CD4-positive, alpha-beta T cell treated with Interleukin-15 for 1 hour (primary cell): ENCODE data around the gene ZKSCAN3.
A peak's percentile ranks its signal among the peaks of the same experiment; 100 is the strongest.
"Not testable (repeated sequence)": the region's sequence is repeated elsewhere in the genome, so short reads cannot be mapped to it uniquely, and the experiment has no call there.

Source experiments
- DNase-seq: peaks from one replicate; pipeline ENCODE4 v3.0.0-alpha.2; 2020

Gene ZKSCAN3

DNA sequence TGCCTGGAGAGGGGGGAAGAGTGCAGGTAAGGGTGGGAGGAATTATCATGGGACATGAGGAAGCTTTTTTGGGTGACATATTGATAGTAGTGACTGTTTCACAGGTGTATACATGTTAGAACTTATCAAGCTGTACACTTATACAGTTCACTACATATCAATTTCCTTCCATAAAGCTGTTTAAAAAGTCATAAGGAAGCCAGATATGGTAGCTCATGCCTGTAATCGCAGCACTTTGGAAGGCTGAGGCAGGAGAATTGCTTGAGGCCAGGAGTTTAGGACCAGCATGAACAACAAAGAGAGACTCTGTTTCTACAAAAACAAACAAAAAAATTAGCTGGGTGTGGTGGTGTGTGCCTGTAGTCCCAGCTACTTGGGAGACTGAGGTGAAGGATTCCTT is 28.1 kb downstream of the ZKSCAN3 start:
- no peak for DNase-seq

DNA sequence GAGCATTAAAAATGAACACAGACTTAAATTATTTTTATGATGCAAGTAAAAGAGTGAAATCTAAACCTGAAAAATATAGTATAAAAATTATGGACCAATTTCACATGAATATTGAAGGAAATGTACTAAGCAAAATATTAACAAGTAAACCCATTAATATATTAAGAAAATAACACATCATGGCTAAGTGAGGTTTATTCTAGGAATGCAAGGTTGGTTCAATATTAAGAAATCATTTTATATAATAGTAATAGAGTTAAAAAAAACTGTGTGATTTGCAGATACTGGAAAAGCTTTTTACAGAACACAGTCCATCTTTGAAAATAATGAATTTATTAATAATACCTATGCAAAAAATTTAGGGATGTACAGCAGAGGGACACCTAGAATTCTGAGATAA is 28.9 kb downstream of the ZKSCAN3 start:
- DNase-seq, result no peak

DNA sequence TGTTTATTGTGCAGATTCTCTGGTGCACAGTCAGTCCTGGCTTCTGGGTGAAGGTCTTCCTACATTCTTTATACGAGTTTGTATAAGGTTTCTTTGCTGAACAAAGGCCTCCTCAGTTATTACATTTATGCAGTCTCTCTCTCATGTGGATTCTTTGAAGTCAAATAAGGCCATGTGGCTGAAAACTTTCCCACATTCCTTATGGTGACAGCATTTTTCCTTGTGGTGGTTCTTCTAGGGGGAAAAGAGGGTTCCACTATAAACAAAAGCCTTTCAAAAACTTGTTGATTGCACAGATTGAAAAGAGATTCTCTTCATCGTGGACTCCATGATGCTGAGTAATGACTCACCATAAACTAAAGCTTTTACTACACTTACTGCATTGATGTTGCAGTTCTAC is 30.6 kb downstream of the ZKSCAN3 start:
- DNase-seq, result no peak

DNA sequence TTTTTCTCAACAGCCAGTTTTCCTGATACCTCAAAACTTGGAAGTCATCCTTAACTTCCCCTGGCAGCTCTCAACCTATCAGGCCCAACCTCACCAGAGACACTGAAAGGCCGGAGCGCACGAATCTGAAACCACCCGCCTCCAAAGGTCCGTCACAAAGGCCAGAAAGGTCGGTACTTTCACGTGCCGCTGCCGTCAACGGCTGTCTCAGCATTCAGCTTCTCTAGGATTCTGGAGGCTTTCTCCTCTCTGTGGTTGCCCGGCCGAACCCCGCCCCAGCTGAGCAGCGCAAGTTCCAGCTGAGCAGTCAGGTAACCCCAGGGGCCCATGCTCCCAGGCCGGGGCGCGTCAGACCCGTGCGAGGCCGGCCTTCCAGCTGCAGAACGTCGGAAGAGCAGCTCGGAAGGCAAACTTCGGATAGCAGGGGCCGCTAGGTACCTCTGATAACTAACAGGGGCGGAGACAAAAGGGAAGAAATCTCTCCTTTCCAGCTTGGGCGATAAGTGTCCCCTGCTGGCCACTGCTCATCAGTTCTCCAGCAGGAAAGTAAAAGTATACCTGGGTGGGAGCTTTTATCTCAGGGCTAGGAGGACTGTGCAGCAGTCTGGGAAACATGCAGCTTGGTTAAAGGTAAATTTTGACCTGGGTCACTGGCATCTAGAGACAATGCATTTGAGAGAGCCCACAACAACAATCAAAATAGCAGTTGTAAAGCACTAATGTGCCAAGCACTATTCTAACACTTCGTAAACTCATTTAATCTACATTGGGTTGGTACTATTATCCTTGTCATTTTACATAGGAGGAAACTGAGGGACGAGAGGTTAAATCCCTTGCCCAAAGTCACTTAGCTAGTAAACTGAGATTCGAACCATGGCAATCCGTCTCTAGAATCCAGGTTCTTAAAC is 33.7 kb downstream of the ZKSCAN3 start:
- peak; percentile 80 for DNase-seq

DNA sequence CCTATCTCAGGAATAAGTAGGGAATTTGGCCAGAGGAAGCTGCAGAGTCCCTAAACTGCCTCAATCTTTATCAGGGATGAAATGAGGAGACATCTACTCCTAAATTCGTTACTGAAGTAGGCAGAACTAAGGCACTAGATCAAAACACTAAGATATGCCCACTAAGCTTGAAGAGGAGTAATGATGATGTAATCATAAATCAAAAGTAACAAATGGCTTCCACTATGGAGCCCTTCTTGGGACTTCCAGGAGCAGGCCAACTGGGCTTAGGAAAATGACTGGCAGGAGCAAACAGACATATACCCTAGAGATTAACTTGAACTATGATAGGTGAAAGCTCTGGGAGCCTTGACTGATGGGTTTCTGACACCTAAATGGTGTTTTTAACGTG is 34.4 kb downstream of the ZKSCAN3 start:
- DNase-seq, result no peak

DNA sequence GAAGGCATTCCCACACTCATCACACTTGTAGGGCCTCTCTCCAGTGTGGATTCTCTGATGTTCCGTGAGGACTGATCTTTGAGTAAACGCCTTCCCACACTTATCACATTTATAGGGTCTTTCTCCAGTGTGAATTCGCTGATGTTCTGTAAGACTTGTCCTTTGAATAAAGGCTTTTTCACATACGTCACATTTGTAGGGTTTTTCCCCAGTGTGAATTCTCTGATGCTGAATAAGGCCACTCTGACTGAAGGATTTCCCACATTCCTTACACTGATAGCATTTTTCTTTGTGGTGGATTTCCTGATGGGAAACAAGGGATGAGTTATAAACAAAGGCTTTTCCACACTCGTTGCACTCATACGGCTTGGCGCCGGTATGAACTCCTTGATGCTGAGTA is 40.9 kb downstream of the ZKSCAN3 start:
- DNase-seq, result no peak

DNA sequence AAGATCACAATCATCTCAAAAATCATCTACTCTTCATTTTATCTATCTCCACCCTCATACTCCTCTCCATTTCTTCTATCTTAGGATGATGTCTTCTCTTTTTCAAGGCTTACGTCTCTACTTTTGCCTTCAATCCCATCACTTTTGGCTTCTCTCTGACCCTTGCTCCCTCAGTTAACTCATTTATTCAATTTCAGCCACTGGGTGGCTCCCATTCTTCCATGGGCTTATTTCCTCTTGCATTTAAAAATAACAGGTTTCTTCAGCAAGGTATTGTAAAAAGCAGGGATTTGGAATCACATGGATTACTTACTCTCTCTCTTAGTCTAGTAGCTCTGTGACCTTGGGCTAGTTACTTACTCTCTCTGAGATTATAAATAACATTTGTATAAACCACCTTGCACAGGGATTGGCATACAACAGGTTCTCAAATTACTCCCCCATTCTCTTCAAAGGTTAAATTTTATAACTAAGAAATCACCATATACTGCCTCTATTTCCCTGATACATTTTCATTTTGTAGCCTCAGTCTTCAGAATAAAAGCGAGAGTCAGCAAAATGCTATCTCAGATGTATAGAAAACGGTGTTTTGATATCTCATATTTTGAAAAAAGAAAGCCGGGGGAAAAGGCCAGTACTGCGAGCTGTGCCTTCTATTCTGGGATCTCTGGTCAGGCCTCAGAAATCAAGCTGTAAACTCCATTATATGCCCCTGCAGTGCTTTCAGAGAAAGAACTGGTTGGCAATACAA is 44.3 kb downstream of the ZKSCAN3 start:
- no peak for DNase-seq

DNA sequence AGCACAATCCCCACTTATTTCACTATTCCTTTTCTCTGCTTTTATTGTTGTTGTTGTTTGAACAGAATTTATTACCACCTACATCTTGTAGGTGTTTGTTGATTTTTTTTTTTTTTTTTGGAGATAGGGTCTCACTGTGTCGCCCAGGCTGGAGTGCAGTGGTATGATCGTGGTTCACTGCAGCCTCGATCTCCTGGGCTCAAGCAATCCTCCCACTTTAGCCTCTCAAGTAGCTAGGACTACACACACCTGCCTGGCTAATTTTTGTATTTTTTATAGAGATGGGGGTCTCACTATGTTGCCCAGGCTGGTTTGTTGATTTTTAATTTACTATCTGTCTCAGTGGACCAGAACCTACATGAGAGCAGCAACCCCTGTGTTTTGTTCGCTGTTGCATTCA is 46.2 kb downstream of the ZKSCAN3 start:
- DNase-seq, result no peak

DNA sequence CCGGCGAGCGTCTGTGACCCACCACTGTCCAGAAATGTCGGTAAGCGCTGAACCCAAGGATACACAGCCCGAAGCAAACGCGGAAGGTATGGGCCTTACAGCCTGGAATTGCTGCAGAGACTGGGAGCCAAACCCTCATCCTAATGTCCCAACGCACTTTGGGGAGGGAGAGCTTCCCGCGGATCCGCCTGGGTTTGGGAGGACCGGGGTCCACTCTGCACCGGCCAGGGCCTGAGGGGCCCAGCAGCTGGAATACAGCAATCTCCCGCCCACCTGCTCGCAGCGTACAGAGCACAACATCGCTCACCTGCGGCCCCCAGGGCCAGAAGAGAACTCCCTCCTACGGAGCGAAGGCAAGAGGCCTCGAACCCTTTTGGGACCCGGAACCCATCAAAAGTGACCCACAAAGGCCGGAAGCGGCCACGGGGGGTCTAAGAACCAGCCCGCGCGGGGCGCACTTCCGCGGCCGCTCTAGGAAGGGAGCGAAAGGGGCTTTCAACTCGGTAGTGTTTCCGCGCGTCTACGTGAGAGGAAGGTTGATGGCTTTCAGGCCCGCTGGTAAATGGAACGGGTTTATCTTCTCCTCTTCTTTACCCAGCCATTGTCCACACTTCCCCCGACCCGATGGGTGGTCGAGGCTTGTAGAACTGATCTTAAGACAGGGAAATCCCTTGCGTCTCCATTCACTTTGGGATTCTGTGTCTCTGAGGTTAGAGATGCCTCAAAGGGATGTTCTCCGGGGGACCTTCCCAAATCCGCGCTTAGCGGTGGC is 49.8 kb downstream of the ZKSCAN3 start, which contains the start of gene ZSCAN12:
TSS of gene ZSCAN12 (minus strand) at position 398 of the 772 bp plus-strand sequence. CDS start 1,342 bp downstream, outside the sequence.
- peak; percentile 83 for DNase-seq

DNA sequence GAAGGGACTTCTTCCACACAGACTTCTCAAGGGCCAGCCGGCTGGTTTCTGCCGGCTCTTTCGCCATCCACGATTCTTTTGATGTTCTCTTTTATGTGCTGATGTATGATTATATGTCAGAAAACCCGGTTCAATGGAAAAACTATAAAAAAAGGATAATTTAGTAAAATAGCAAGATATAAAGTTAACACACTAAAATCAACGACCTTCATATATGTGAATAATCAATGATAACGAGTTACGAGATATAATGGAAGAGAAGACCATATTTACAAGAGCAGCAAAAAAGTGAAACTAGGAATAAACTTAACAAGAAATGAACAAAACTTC is 50.3 kb downstream of the ZKSCAN3 start:
- DNase-seq, result no peak

DNA sequence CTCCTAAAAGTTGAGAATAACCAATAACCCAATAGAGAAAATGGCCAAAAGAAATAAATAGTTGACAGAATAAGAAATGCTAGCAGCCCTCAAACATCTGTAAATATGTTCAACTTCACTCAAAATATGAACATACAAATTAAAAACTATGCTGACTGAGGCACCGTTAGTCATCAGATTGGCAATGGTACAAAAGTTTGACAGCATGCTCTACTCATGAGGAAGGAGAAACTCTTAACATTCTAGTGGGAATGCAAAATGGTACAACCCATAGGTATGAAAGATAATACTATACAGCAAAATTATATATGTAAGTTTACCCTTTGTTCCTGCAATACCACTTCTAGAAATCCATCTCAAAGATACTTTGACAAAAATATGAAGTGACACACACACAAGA is 51.4 kb downstream of the ZKSCAN3 start:
- DNase-seq, result no peak

DNA sequence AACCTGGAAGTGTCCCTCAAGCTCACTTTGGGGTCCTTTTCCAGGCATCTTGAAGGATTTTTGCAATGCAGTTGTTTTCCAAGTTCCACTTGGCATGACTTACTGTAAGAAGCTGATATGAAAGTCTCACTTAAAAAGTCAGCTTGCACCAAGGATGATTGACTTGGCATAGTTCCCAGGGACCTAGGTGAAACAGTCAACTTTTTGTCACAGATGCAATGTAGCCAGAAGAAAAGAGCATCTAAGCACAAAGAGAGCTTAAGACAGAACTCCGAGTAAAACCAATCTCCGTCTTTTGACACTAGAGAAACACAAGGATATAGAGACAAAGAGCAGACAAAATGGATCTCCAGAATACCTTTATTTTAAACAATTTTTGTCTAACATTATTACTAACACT is 52.5 kb downstream of the ZKSCAN3 start:
- DNase-seq, result no peak

DNA sequence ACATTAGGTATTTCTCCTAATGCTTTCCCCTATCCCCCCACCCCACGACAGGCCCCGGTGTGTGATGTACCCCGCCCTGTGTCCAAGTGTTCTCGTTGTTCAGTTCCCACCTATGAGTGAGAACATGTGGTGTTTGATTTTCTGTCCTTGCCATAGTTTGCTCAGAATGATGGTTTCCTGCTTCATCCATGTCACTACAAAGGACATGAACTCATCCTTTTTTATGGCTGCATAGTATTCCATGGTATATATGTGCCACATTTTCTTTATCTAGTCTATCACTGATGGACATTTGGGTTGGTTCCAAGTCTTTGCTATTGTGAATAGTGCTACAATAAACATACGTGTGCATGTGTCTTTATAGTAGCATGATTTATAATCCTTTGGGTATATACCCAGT is 54.2 kb downstream of the ZKSCAN3 start:
- not testable (repeated sequence) for DNase-seq

DNA sequence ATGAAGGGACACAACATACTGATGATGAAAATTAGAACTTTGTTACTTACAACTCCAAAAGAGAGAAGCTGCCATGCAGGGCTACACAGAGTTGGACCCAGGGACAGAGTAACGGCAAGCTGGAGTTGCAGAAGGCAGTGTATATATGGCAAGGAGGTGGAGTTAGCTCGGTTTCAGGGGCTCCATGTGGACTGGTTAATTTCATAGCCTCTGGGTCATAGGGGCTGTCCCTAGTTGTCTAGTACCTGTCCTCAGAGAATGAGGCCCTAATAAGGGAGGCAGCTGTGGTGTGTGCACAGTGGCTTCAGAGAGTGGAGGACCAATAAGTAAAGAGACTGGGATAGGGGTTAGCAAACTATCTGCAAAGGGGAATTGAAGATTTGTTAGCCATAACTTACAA is 57.7 kb downstream of the ZKSCAN3 start:
- no peak for DNase-seq

DNA sequence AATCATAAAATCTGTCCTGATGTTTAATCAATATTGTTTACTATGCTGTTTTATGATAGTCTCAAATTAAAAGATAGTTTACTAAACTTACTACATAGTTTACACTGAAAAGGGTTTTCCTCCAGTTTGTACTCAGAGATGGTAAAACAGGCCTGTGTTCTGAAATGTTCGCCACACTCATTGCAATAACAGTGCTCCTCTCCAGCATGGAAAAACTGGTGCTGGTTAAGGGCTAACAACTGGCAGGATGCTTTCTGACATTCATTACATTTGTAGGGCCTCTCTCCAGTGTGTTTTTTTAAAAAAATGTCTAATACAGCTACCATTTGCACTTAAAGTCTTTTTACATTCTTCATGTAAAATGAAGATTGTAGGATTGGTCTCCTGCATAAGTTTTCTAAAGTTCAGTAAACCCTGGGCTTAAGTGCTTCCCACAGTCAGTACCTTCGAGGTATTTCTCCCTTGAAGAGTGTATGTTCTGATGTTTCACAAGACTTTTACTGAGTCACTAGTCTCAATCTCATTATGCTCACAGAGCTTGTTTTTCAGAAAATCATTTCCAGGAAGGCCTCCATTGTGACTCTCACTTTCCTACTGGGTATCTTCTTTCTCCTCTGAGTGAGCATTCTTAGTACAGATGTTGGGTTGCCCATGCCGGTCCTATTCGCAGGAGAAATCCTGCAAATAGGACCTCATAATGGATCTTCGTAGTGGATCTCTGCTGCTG is 58.5 kb downstream of the ZKSCAN3 start:
- DNase-seq, result no peak

DNA sequence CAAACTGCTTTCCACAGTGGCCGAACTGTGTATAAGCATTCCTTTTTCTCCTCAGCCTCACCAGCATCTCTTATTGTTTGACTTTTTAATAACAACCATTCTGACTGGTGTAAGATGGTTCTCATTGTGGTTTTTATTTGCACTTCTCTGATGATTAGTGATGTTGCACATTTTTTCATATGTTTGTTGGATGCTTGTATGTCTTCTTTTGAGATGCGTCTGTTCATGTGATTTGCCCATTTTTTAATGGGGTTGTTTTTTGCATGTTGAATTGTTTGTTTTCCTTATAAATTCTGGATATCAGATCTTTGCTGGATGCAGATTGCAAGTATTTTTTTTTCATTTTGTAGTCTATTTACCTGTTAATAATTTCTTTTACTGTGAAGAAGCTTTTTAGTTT is 61.0 kb downstream of the ZKSCAN3 start:
- DNase-seq, result no peak

DNA sequence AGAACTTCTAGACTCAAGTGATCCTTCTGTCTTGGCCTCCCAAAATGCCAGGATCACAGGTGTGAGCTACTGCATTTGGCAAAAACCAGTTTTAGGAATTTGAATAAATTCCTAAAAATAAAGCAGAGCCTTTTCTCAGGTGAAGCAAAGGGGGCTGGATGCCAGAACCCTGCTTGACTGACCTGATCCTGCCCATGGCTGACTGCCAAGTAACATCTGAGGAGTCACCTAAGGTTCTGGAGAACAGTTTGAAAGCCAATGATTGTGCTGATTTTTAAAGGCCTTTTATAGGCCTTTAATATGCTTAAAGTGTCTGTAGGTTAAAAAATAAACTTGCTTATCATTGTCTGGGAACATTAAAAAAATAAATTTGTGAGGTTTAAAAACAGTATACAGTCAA is 63.9 kb downstream of the ZKSCAN3 start:
- no peak for DNase-seq
